K562 (cell line): ENCODE measurements around the gene PAK1IP1. TPM values are rescaled to one million over a fixed set of nuclear protein-coding genes. Genes with fewer than 3 reads are reported as not detected.

Experiments used
- ETV1 ChIP-seq: fragments of 450-650 bp; conservative IDR thresholded peaks from 2 replicates; pipeline ENCODE4 v1.6.1; 2016; ENCODE audit warnings: missing genetic modification characterization, control low read depth, low read depth, missing compliant biosample characterization
- GATA2 ChIP-seq: sonication (generic); formaldehyde crosslinking; IDR thresholded peaks from 2 replicates; pipeline ENCODE4 v1.4.0; 2020; ENCODE audit warnings: mild to moderate bottlenecking, missing genetic modification reagents
- polyA plus RNA-seq, 8 experiments: library from polyadenylated mRNA; depleted of rRNA in 4 of 8; stranded (reverse) in 5 of 8; unstranded in 3 of 8; fragments of >200 nt; fragmentation: Nextera tagmentation in 2 of 8; fragmentation: Illumina TruSeq in 1 of 8; extraction: Ambion mirVana in 2 of 8; extraction: Trizol in 1 of 8; gene quantifications; 2 replicates each; pipeline versions ENCODE4 v1.2.1 to v1.2.3, GENCODE V29; 2011 to 2014; ENCODE audit warnings: inconsistent platforms in 1 of 8, missing spikeins in 1 of 8
- total RNA-seq, 7 experiments: library from RNA; depleted of rRNA in 6 of 7; stranded (reverse); fragments of >200 nt in 6 of 7; fragmentation: Illumina TruSeq in 2 of 7; extraction: Trizol in 2 of 7; gene quantifications; 2 replicates each; pipeline versions ENCODE4 v1.2.1 to v1.2.3, GENCODE V29; 2011 to 2021; ENCODE audit warnings: low replicate concordance in 1 of 7
- TF ChIP-seq, protein P1 (sequence below), 2 experiments: fragments of 450-650 bp in 1 of 2; sonication (generic) in 1 of 2; formaldehyde crosslinking in 1 of 2; IDR thresholded peaks; 2 replicates each; pipeline versions ENCODE4 v1.7.1 to v1.9.0; 2016 to 2022; ENCODE audit warnings: inconsistent platforms in 1 of 2, mild to moderate bottlenecking in 1 of 2, missing genetic modification reagents in 1 of 2

The PAK1IP1 gene
- total and polyA plus RNA-seq, 9 of the 15 experiments (the other 6 are each of a cell fraction or from before 2014, with no cell fraction given), result 50.0 to 200 (median 87.0) TPM

DNA sequence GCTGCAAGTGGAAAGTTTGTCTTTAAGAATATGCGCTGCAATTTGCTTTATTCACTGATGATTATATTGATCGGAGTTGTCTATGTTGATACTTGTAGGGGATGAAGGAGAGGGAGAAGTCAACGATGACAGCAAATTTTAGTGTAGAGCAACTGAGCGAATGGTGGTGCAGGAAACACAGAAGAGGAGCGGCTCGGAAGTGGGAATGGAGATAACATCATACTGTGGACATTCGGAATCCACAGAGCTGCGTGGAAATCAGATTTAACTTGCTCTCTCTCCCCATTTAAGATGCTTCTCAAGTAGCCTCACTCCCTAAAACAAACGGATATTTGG, 52.1 kb downstream of the PAK1IP1 start (continued):
- TF ChIP-seq, protein P1, sequence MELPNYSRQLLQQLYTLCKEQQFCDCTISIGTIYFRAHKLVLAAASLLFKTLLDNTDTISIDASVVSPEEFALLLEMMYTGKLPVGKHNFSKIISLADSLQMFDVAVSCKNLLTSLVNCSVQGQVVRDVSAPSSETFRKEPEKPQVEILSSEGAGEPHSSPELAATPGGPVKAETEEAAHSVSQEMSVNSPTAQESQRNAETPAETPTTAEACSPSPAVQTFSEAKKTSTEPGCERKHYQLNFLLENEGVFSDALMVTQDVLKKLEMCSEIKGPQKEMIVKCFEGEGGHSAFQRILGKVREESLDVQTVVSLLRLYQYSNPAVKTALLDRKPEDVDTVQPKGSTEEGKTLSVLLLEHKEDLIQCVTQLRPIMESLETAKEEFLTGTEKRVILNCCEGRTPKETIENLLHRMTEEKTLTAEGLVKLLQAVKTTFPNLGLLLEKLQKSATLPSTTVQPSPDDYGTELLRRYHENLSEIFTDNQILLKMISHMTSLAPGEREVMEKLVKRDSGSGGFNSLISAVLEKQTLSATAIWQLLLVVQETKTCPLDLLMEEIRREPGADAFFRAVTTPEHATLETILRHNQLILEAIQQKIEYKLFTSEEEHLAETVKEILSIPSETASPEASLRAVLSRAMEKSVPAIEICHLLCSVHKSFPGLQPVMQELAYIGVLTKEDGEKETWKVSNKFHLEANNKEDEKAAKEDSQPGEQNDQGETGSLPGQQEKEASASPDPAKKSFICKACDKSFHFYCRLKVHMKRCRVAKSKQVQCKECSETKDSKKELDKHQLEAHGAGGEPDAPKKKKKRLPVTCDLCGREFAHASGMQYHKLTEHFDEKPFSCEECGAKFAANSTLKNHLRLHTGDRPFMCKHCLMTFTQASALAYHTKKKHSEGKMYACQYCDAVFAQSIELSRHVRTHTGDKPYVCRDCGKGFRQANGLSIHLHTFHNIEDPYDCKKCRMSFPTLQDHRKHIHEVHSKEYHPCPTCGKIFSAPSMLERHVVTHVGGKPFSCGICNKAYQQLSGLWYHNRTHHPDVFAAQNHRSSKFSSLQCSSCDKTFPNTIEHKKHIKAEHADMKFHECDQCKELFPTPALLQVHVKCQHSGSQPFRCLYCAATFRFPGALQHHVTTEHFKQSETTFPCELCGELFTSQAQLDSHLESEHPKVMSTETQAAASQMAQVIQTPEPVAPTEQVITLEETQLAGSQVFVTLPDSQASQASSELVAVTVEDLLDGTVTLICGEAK (IDR thresholded peaks at IDR 0.05), result peak; percentile 23; the same call in 1 of the 2 replicates
- TF ChIP-seq, protein P1 (CRISPR knock-in tag; IDR thresholded peaks at IDR 0.05), result no peak
- TF ChIP-seq ETV1 (tag) (peak; percentile 25; the same call in 1 of the 2 replicates), GATA2 (CRISPR knock-in tag) (0 out of 2 replicates have a peak, but pooled peaks have one; percentile 33)
- TF ChIP-seq, all 486 proteins: peak for 6
